ENCODE data around the gene TPCN2.

TPCN2 gene

GRCh38 chr11:69039501-69039900, 9.2 kb upstream of the TPCN2 start:
- DNase-seq, result no peak

GRCh38 chr11:69040051-69040450, 8.7 kb upstream of the TPCN2 start:
- no peak for DNase-seq

- DNase-seq, result no peak
Measured at GRCh38 chr11:69040581-69041260, 8.0 kb upstream of the TPCN2 start.

- DNase-seq, result no peak
Measured at GRCh38 chr11:69041516-69041915, 7.2 kb upstream of the TPCN2 start.

GRCh38 chr11:69044111-69045013, 4.4 kb upstream of the TPCN2 start:
- peak; percentile 51 for DNase-seq

- DNase-seq, result no peak
Measured at GRCh38 chr11:69048031-69048693, 570 bp upstream of the TPCN2 start.

- DNase-seq, result peak; percentile 61
Measured at GRCh38 chr11:69049490-69049867, 747 bp downstream of the TPCN2 start.

- DNase-seq, result no peak
Measured at GRCh38 chr11:69050592-69051380, 2.1 kb downstream of the TPCN2 start.

GRCh38 chr11:69051381-69052342, 2.9 kb downstream of the TPCN2 start:
- DNase-seq, result no peak

- no peak for DNase-seq
Measured at GRCh38 chr11:69052343-69053168, 3.8 kb downstream of the TPCN2 start.

- DNase-seq, result no peak
Measured at GRCh38 chr11:69053169-69053477, 4.4 kb downstream of the TPCN2 start.

- no peak for DNase-seq
Measured at GRCh38 chr11:69053546-69054396, 5.0 kb downstream of the TPCN2 start.

GRCh38 chr11:69054397-69055211, 5.9 kb downstream of the TPCN2 start:
- no peak for DNase-seq

GRCh38 chr11:69055212-69055586, 6.5 kb downstream of the TPCN2 start:
- no peak for DNase-seq

- peak; percentile 78 for DNase-seq
Measured at GRCh38 chr11:69055598-69056516, 7.1 kb downstream of the TPCN2 start.

- no peak for DNase-seq
Measured at GRCh38 chr11:69057236-69057635, 8.5 kb downstream of the TPCN2 start.

GRCh38 chr11:69057801-69058200, 9.1 kb downstream of the TPCN2 start:
- DNase-seq, result no peak
